CD4-positive, alpha-beta T cell treated with Interleukin-15 for 4 hours (primary cell): ENCODE data around the gene SKA3.
"Not testable (repeated sequence)": the region's sequence is repeated elsewhere in the genome, so short reads cannot be mapped to it uniquely, and the experiment has no call there.

Experiments used
- DNase-seq: peaks from one replicate; pipeline ENCODE4 v3.0.0-alpha.2; 2020; ENCODE audit warnings: low spot score

The SKA3 gene

GRCh38 chr13:21165606-21166005, 10.7 kb downstream of the SKA3 start:
- not testable (repeated sequence) for DNase-seq

- DNase-seq = no peak
Measured at GRCh38 chr13:21164631-21165030, 11.7 kb downstream of the SKA3 start.

GRCh38 chr13:21152251-21152899, 24.0 kb downstream of the SKA3 start:
- no peak for DNase-seq

- no peak for DNase-seq
Measured at GRCh38 chr13:21150013-21150412, 26.3 kb downstream of the SKA3 start.

GRCh38 chr13:21149568-21149967, 26.8 kb downstream of the SKA3 start:
- DNase-seq = no peak

- no peak for DNase-seq
Measured at GRCh38 chr13:21148557-21149258, 27.6 kb downstream of the SKA3 start.

GRCh38 chr13:21147827-21148226, 28.5 kb downstream of the SKA3 start:
- DNase-seq = no peak

- DNase-seq = no peak
Measured at GRCh38 chr13:21142766-21143165, 33.6 kb downstream of the SKA3 start.

GRCh38 chr13:21139374-21139773, 37.0 kb downstream of the SKA3 start:
- peak; percentile 3 for DNase-seq

- DNase-seq = no peak
Measured at GRCh38 chr13:21138561-21138960, 37.8 kb downstream of the SKA3 start.

GRCh38 chr13:21137696-21138095, 38.7 kb downstream of the SKA3 start:
- no peak for DNase-seq

GRCh38 chr13:21135833-21136232, 40.5 kb downstream of the SKA3 start:
- not testable (repeated sequence) for DNase-seq

- no peak for DNase-seq
Measured at GRCh38 chr13:21134475-21134874, 41.9 kb downstream of the SKA3 start.

- no peak for DNase-seq
Measured at GRCh38 chr13:21133077-21133476, 43.3 kb downstream of the SKA3 start.

- DNase-seq = no peak
Measured at GRCh38 chr13:21130116-21130515, 46.2 kb downstream of the SKA3 start.

- no peak for DNase-seq
Measured at GRCh38 chr13:21124852-21125251, 51.5 kb downstream of the SKA3 start.

- no peak for DNase-seq
Measured at GRCh38 chr13:21123956-21124355, 52.4 kb downstream of the SKA3 start.

- no peak for DNase-seq
Measured at GRCh38 chr13:21121616-21122015, 54.7 kb downstream of the SKA3 start.

GRCh38 chr13:21120191-21120590, 56.2 kb downstream of the SKA3 start:
- DNase-seq = no peak

- no peak for DNase-seq
Measured at GRCh38 chr13:21119526-21119925, 56.8 kb downstream of the SKA3 start.

- no peak for DNase-seq
Measured at GRCh38 chr13:21118180-21118579, 58.2 kb downstream of the SKA3 start.

- no peak for DNase-seq
Measured at GRCh38 chr13:21117104-21117809, 59.1 kb downstream of the SKA3 start.

GRCh38 chr13:21116141-21116540, 60.2 kb downstream of the SKA3 start:
- DNase-seq = no peak
